ENCODE measurements around the gene KIAA1755. TPM values are rescaled to one million over a fixed set of nuclear protein-coding genes. Genes with fewer than 3 reads are reported as not detected.

Gene KIAA1755
- total RNA-seq, 1 experiment from 2014 or later: not detected

DNA sequence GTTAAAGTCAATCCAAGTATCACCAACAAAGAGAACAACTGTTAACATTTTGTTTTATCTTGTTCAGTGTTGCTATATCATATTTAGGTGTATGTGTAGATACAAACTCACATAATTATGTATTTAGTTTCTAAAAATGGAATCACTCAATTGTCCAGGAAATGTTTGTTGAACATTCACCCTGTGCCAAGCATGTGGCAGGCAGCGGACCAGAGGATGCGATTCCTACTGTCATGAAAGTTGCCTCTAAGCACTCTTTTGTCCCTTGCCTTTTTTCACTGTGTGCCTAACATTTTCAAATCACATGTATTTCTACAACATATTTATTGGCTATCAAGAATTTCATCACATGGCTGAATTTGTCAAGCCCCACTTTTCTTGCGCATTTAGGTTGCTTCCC is 78.6 kb downstream of the KIAA1755 start:
- DNase-seq: no peak
- no peak overlapping the region for H3K9ac ChIP-seq (ENCODE audit: low read length)

DNA sequence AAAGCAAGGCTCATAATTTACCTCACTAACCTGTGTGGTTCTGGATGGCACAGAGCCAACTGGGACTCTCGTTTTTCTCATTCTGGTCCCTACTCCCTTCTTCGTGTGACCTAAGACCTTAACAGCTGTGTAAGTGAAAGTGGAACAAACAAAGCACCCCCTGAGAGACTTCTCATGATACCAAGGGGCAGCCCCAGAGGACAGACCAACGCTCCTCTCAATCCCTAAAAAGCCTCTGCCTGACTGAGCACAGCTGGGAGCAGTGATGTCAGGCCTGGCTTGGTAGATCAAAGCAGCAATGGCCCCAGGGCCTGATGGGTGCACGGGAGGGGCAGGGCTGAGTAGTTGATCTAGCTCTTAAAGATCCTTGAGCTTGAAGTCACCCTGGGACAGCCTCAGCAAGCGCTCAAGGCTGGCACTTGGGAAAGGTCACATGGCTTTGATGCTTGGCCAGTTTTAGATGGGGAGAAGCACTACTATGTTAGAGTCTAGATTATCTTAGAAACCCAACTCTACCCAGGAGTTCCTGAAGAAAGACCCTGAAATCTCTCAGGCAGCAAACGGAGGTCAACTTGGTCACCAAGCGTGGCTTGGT is 79.2 kb downstream of the KIAA1755 start:
- no peaks in the 10 kb centered on the region for H3K9me3 ChIP-seq (ENCODE audit: low read length)
- H3K27me3 ChIP-seq (ENCODE audit: low read length): no peaks in the 10 kb centered on the region
- H3K79me2 ChIP-seq (ENCODE audit: low read length): no peaks in the 10 kb centered on the region
- no peak overlapping the region for H3K4me2 ChIP-seq (ENCODE audit: low read depth, low read length, poor library complexity, severe bottlenecking)
- H3K27ac ChIP-seq (ENCODE audit: low read length): no peak overlapping the region
- H3K9ac ChIP-seq (ENCODE audit: low read length): no peak overlapping the region
- DNase-seq: no peak
- H3K9me2 ChIP-seq (replicated peaks; ENCODE audit: insufficient read depth, low read length): no peaks in the 10 kb centered on the region
- no peak overlapping the region for H3K4me3 ChIP-seq (ENCODE audit: low read length)
- H3K36me3 ChIP-seq (ENCODE audit: insufficient read depth, low read length): no peaks in the 10 kb centered on the region
- H3K4me1 ChIP-seq (ENCODE audit: low read length): peaks cover 7% of the 10 kb centered on the region
- H4K20me1 ChIP-seq (ENCODE audit: insufficient read depth, low read depth, low read length): no peaks in the 10 kb centered on the region
- no peak overlapping the region for H2AFZ ChIP-seq (ENCODE audit: low read length)

More for the DNA sequence above, 78.6 kb downstream of the KIAA1755 start:
- H3K27ac ChIP-seq (ENCODE audit: low read length): no peak overlapping the region
- no peaks in the 10 kb centered on the region for H3K79me2 ChIP-seq (ENCODE audit: low read length)
- H3K4me3 ChIP-seq (ENCODE audit: low read length): no peak overlapping the region
- H3K9me2 ChIP-seq (replicated peaks; ENCODE audit: insufficient read depth, low read length): no peaks in the 10 kb centered on the region
- no peaks in the 10 kb centered on the region for H3K36me3 ChIP-seq (ENCODE audit: insufficient read depth, low read length)
- H3K9me3 ChIP-seq (ENCODE audit: low read length): no peaks in the 10 kb centered on the region
- no peak overlapping the region for H2AFZ ChIP-seq (ENCODE audit: low read length)
- H3K27me3 ChIP-seq (ENCODE audit: low read length): no peaks in the 10 kb centered on the region
- no peak overlapping the region for H3K4me2 ChIP-seq (ENCODE audit: low read depth, low read length, poor library complexity, severe bottlenecking)
- peaks cover 7% of the 10 kb centered on the region for H3K4me1 ChIP-seq (ENCODE audit: low read length)
- H4K20me1 ChIP-seq (ENCODE audit: insufficient read depth, low read depth, low read length): no peaks in the 10 kb centered on the region

DNA sequence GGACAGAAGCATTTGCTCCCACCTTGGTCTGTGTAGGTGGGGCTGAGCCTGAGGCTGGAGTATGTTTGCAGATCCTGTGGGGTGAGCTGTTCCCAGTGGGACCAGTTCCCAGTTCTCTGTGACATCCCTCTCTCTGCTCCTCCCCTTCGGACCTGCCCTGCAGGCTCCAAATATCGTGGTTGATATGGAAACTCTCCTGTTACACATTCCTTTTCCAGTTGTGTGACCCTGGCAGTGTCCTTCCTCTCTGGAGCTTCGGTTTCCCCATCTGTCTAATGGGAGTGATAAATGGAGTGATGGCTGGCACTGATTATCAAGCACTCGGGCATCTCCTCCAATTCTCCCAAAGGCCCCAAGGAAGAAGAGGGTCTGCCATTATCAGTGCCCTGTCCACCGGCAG is 79.8 kb downstream of the KIAA1755 start:
- no peaks in the 10 kb centered on the region for H4K20me1 ChIP-seq (ENCODE audit: insufficient read depth, low read depth, low read length)
- DNase-seq: no peak
- no peak overlapping the region for H3K4me3 ChIP-seq (ENCODE audit: low read length)
- H3K4me1 ChIP-seq (ENCODE audit: low read length): peaks cover 7% of the 10 kb centered on the region
- no peaks in the 10 kb centered on the region for H3K27me3 ChIP-seq (ENCODE audit: low read length)
- H3K9me2 ChIP-seq (replicated peaks; ENCODE audit: insufficient read depth, low read length): no peaks in the 10 kb centered on the region
- H3K9ac ChIP-seq (ENCODE audit: low read length): no peak overlapping the region
- no peak overlapping the region for H3K4me2 ChIP-seq (ENCODE audit: low read depth, low read length, poor library complexity, severe bottlenecking)
- no peak overlapping the region for H3K27ac ChIP-seq (ENCODE audit: low read length)
- H3K9me3 ChIP-seq (ENCODE audit: low read length): no peaks in the 10 kb centered on the region
- no peaks in the 10 kb centered on the region for H3K36me3 ChIP-seq (ENCODE audit: insufficient read depth, low read length)
- no peak overlapping the region for H2AFZ ChIP-seq (ENCODE audit: low read length)
- H3K79me2 ChIP-seq (ENCODE audit: low read length): no peaks in the 10 kb centered on the region

DNA sequence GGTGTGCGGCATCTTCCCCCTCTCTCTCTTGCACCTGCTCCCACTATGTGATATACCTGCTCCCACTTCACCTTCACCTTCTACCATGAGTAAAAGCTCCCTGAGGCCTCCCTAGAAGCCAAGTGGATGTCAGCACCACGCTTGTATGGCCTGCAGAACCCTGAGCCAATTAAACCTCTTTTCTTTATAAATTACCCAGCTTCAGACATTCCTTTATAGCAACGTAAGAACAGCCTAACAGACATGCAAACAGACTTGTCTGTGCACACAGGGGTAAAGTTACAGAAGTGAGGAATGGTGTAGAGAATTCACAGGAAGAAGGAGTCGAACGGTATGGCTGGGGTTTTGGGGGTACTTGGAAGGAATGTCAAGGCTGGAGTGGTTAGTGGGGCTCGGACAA is 80.7 kb downstream of the KIAA1755 start:
- no peaks in the 10 kb centered on the region for H3K9me3 ChIP-seq (ENCODE audit: low read length)
- no peaks in the 10 kb centered on the region for H4K20me1 ChIP-seq (ENCODE audit: insufficient read depth, low read depth, low read length)
- no peaks in the 10 kb centered on the region for H3K36me3 ChIP-seq (ENCODE audit: insufficient read depth, low read length)
- no peak overlapping the region for H3K27ac ChIP-seq (ENCODE audit: low read length)
- no peak for DNase-seq
- no peaks in the 10 kb centered on the region for H3K79me2 ChIP-seq (ENCODE audit: low read length)
- H3K9ac ChIP-seq (ENCODE audit: low read length): no peak overlapping the region
- no peak overlapping the region for H3K4me3 ChIP-seq (ENCODE audit: low read length)
- H2AFZ ChIP-seq (ENCODE audit: low read length): no peak overlapping the region
- no peaks in the 10 kb centered on the region for H3K9me2 ChIP-seq (replicated peaks; ENCODE audit: insufficient read depth, low read length)
- no peaks in the 10 kb centered on the region for H3K27me3 ChIP-seq (ENCODE audit: low read length)
- H3K4me1 ChIP-seq (ENCODE audit: low read length): peaks cover 7% of the 10 kb centered on the region
- H3K4me2 ChIP-seq (ENCODE audit: low read depth, low read length, poor library complexity, severe bottlenecking): no peak overlapping the region

DNA sequence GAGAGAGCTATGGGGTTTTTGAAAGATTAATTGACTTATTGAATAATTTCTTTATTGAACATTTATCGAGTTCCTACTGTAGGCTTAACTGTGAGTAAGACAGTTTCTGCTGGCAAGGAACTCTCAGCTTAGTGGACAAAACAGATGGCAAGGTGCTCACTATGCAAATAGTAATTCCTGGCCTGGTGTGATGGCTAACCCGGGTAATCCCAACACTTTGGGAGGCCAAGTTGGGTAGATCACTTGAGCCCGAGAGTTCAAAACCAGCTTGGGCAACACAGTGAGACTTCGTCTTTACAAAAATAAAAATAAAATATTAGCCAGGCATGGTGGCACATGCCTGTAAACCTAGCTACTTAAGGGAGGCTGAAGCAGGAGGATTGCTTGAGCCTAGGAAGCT is 82.0 kb downstream of the KIAA1755 start:
- H3K9me3 ChIP-seq (ENCODE audit: low read length): no peaks in the 10 kb centered on the region
- DNase-seq: no peak

DNA sequence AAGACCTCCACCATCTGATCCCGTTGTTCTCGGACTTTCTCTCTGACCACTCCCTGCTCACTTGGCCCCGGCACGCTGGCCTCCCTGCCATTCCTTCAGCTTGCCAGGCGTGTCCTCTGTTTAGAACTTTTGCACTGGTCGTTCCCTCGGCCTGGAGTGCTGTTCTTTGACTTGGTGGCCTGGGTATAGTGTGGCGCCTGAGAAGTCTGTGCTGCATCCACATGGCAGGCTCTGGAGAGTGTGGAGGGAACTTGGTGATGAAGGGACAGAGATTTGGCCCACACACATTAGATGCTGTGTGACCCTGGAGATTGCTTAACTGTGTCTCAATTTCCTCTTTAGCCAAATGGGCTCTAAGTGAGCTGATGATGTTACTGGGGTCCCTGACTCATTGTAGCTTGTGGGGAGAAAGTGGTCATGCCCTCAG is 82.5 kb downstream of the KIAA1755 start:
- Histone ChIP-seq H2AFZ (ENCODE audit: low read length) (no peak overlapping the region), H3K9me2 (replicated peaks; ENCODE audit: insufficient read depth, low read length) (no peaks in the 10 kb centered on the region), H3K36me3 (ENCODE audit: insufficient read depth, low read length) (no peaks in the 10 kb centered on the region), H4K20me1 (ENCODE audit: insufficient read depth, low read depth, low read length) (no peaks in the 10 kb centered on the region), H3K9me3 (ENCODE audit: low read length) (no peaks in the 10 kb centered on the region), H3K4me2 (ENCODE audit: low read depth, low read length, poor library complexity, severe bottlenecking) (no peak overlapping the region), H3K9ac (ENCODE audit: low read length) (no peak overlapping the region), H3K79me2 (ENCODE audit: low read length) (no peaks in the 10 kb centered on the region), H3K4me1 (ENCODE audit: low read length) (peaks cover 7% of the 10 kb centered on the region), H3K27ac (ENCODE audit: low read length) (no peak overlapping the region), H3K4me3 (ENCODE audit: low read length) (no peak overlapping the region), H3K27me3 (ENCODE audit: low read length) (no peaks in the 10 kb centered on the region)
- no peak for DNase-seq

More for the DNA sequence above, 82.0 kb downstream of the KIAA1755 start:
- H2AFZ ChIP-seq (ENCODE audit: low read length): no peak overlapping the region
- no peaks in the 10 kb centered on the region for H4K20me1 ChIP-seq (ENCODE audit: insufficient read depth, low read depth, low read length)
- H3K36me3 ChIP-seq (ENCODE audit: insufficient read depth, low read length): no peaks in the 10 kb centered on the region
- H3K4me2 ChIP-seq (ENCODE audit: low read depth, low read length, poor library complexity, severe bottlenecking): no peak overlapping the region
- H3K9ac ChIP-seq (ENCODE audit: low read length): no peak overlapping the region
- no peak overlapping the region for H3K27ac ChIP-seq (ENCODE audit: low read length)
- no peaks in the 10 kb centered on the region for H3K79me2 ChIP-seq (ENCODE audit: low read length)
- no peak overlapping the region for H3K4me3 ChIP-seq (ENCODE audit: low read length)
- no peaks in the 10 kb centered on the region for H3K9me2 ChIP-seq (replicated peaks; ENCODE audit: insufficient read depth, low read length)
- peaks cover 7% of the 10 kb centered on the region for H3K4me1 ChIP-seq (ENCODE audit: low read length)
- H3K27me3 ChIP-seq (ENCODE audit: low read length): no peaks in the 10 kb centered on the region

DNA sequence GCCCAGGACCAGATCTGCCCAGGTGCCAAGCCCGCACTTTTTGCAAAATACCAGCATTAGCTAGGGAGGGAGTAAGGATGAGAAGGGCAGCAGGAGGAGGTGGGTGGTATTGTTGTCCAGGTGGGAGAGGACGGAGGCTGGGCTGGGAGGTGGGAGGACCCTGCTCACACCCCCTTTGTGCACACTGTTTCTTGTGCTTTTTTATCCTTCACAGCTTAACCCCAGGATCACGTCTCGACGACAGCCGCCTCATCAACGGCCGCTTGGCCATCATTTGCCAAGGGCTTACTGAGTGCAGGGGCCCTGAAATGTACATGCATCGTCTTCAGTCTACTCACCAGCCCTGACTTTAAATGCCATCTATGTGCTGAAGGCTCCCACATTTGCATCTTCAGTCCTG is 83.3 kb downstream of the KIAA1755 start:
- Histone ChIP-seq H3K9me3 (ENCODE audit: low read length) (no peaks in the 10 kb centered on the region), H3K79me2 (ENCODE audit: low read length) (no peaks in the 10 kb centered on the region), H3K9ac (ENCODE audit: low read length) (no peak overlapping the region), H3K4me1 (ENCODE audit: low read length) (peaks cover 7% of the 10 kb centered on the region), H3K27ac (ENCODE audit: low read length) (no peak overlapping the region), H2AFZ (ENCODE audit: low read length) (no peak overlapping the region), H3K9me2 (replicated peaks; ENCODE audit: insufficient read depth, low read length) (no peaks in the 10 kb centered on the region), H3K27me3 (ENCODE audit: low read length) (no peaks in the 10 kb centered on the region), H3K4me3 (ENCODE audit: low read length) (no peak overlapping the region), H3K4me2 (ENCODE audit: low read depth, low read length, poor library complexity, severe bottlenecking) (no peak overlapping the region), H3K36me3 (ENCODE audit: insufficient read depth, low read length) (no peaks in the 10 kb centered on the region), H4K20me1 (ENCODE audit: insufficient read depth, low read depth, low read length) (no peaks in the 10 kb centered on the region)
- DNase-seq: no peak

DNA sequence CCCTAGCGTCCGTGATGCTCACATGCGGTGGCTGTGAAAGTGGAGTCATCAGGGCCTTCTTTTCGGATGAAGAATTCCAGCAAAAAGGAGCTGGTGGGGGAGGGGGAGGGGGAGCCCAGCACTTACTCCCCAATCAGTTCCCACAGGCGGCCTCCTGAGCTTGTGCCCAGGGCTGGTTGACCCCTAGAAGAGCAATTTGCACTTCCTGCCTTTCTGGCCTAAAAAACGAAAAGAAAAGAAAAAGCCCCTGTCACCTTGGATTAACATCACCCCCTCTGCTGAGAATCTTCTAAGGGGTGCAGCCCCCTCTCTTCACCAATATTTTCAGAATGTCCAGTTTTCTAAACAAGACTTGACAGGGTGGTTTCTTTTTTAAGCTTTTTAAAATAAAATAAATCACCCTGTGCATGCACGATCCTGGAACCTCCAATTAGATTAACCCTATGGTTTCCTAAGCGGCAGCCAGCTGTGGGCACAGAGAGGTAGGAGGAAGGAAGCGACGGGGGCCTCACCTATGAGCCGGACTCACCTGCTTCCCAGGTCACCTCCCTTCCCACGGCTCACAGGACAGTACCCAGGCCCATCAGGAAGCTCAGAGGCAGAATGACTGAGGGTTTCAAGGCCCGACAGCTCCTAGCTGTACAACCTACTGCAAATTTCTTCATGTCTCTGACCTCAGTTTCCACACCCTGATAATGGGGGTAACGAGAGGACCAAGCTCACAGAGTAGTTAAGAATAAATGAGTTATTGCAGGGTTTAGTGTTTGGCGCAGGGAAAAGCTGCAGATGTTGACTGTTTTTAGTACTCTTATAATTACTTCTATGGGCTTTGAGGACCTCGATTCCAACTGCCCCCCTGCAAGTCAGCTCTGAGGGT is 85.0 kb downstream of the KIAA1755 start:
- Histone ChIP-seq H3K4me1 (ENCODE audit: low read length) (no peaks in the 10 kb centered on the region), H3K36me3 (ENCODE audit: insufficient read depth, low read length) (no peaks in the 10 kb centered on the region), H3K27ac (ENCODE audit: low read length) (no peak overlapping the region), H3K4me3 (ENCODE audit: low read length) (no peak overlapping the region), H3K4me2 (ENCODE audit: low read depth, low read length, poor library complexity, severe bottlenecking) (no peak overlapping the region), H2AFZ (ENCODE audit: low read length) (no peak overlapping the region), H4K20me1 (ENCODE audit: insufficient read depth, low read depth, low read length) (no peaks in the 10 kb centered on the region), H3K9me2 (replicated peaks; ENCODE audit: insufficient read depth, low read length) (no peaks in the 10 kb centered on the region), H3K27me3 (ENCODE audit: low read length) (no peaks in the 10 kb centered on the region), H3K79me2 (ENCODE audit: low read length) (no peaks in the 10 kb centered on the region), H3K9ac (ENCODE audit: low read length) (no peak overlapping the region), H3K9me3 (ENCODE audit: low read length) (no peaks in the 10 kb centered on the region)
- DNase-seq: no peak
